T-helper 2 cell treated with Interferon-gamma antibody and Interleukin-4, amounts not matched to agents 100 ng/mL and 5 ng/mL, for 36 hours (primary cell): ENCODE results near the gene RPUSD4. TPM values are rescaled to one million over a fixed set of nuclear protein-coding genes. Genes with fewer than 3 reads are reported as not detected.

Experiments
- intact Hi-C: fragments of 100-400 bp; cut with micrococcal nuclease; formaldehyde crosslinking; loops from one replicate; pipeline ENCODE4 v1.15.1; 2023
- total RNA-seq: library from RNA; stranded (reverse); gene quantifications from 2 replicates; pipeline ENCODE4 v1.2.3, GENCODE V29; 2022

Gene RPUSD4
- total RNA-seq, 1 donor from 2014 or later: 36.3 TPM

DNA sequence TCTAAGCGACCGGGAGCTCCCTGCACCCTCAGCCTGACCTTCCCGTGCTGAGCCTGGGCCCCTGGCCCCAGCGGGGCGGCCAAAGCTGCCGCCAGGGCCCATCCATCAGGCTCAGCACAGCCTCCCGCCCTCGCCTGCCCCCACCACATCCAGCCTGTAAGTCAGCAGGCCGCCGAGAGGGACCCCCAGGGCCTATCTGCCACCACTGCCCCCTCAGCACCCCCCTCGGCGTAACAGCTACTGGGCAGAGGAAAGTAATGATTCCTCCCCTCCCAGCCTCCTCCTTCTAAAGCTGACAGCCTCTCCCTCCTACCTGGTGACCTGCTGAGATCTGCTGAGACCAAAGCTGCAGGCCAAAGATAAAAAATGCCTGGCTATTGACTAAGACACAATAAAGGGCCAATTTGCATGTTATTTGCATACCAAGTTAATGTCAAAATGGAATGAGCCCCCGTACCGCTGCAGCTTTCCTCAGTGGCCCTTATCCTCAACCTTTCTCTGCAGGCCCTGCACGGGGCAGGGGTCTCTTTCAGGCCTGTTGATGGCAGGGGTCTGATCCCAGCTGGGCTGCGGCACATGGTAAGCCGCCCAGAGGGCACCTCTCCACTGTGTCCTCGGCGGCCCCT is 51.6 kb downstream of the RPUSD4 start:
- intact Hi-C loops: no loop called here

GRCh38 chr11:126158054-126158791 is 53.2 kb downstream of the RPUSD4 start:
- intact Hi-C loops: no loop called here

GRCh38 chr11:126157326-126158030 is 54.0 kb downstream of the RPUSD4 start:
- intact Hi-C loops: no loop called here

DNA sequence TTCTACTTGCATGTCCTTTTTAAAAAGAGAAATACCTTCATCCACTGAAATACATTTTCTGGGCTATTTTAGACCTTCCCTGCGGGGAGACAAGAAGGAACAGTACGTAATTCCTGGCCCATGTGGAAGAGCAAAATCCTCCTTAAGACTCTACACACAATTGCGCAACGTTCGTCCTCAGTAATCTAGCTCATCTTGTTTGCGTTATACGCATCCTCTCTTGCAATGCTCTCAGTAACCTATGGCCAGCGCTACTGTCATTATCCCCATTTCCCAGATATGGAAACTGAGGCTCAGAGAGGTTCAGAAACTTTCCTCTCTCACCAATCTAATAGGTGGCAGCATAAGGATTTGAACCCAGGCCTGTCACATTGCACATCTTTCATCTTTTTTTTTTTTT is 54.6 kb downstream of the RPUSD4 start:
- intact Hi-C loops: no loop called here

DNA sequence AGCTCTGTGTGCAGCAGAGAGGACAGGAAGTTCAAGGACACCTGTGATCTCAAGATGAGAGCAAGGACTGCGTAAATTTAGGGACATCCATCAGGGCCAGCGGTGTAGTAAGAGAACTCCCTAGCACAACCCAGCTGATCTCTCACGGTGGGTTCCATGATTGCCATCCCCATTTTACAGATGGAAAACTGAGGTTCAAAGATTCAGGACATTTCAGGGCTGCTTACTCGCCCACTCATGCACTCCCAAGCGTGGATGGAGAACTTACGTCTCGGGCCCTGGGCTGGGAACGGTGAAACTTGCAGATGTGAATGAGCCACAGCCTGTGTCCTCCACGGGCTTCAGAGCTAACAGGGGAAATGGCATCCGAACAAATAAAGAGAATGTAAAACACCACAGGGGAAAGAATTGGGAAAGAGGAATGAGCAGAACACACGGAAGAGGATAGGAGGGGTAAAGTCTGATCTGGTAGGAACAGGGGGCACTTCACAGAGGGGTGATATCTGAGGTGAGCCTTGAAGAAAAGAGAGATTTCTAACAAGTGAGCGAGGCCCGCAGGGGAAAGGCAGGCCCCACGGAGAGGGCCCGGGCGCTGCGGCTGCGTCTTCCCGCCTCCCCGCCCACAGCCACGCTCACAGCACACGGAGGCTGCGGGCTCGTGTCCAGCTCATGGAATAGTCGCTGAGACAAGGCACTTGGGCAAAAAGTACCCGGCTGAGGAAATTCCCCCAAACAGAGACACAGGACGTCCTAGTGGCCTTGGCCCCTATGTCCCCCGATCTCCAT is 55.9 kb downstream of the RPUSD4 start:
- intact Hi-C loops: no loop called here

- intact Hi-C loops: no loop called here
Observed at GRCh38 chr11:126154691-126155090, 56.8 kb downstream of the RPUSD4 start.

DNA sequence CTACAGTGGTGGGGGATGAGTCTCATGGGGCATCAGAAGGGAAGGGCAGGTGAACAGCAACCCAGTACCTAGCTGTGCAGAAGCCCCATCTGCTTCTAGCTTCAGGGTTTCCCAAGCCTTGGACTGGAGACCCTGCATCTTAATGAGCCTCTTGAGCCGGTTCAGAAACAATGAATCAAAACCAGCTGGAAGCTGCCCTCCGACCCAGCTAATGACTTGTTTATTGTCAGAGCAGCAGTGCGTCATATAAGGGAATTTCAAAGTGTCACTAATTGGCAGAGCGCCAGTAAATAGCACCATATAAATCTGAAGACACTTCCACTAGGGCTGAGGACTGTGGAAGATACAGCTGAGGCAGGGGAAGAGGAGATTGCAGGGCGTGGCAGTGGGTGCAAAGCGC is 57.5 kb downstream of the RPUSD4 start:
- intact Hi-C loops: no loop called here

DNA sequence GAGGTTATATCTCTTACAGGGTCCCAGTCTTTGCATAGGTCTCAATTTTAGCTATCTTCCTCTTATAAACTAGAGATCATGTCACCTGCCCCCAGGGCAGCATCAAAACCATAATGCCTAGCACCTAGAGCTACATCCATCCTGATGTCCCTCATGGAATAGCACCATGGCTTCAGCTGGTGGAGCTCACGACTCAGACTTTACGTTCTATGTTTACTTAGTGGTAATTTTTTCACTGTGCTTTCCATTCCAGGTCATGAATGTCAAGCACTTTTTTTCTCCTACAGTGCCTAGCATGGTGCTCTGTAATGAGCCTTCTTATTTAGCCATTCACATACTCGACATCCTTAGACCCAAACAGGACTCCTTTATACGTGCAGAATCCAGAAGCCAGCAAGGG is 58.4 kb downstream of the RPUSD4 start:
- intact Hi-C loops: no loop called here

GRCh38 chr11:126152586-126152985 is 58.9 kb downstream of the RPUSD4 start:
- intact Hi-C loops: no loop called here

DNA sequence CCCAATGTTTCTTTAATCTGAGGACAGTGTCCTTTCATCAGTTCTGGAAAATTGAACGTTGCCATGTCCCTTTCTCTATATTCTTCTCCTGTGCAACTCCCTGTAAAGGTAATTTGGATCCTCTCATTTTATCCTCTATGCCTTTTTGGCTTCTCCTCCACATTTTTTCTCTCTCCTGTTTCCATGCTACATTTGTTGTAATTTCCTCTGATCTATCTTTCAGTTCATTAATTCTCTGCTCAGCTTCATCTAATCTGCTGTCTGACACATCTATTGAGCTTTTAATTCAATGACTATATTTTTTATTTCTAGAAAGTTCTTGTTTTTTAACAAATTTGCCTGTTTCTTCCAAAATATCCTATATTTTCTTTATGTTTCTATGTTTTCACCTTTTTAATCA is 59.3 kb downstream of the RPUSD4 start:
- intact Hi-C loops: no loop called here

Other genes starting within 250 kb of the RPUSD4 start
- 2.6 and 4.5 TPM in 2 replicates for gene CDON, start 148.8 kb downstream of the RPUSD4 start, total RNA-seq
- gene FAM118B, start 132 bp upstream of the RPUSD4 start, total RNA-seq: 11.8 and 12.1 TPM in 2 replicates
- gene SRPRA, start 57.2 kb upstream of the RPUSD4 start, total RNA-seq: 150 and 157 TPM in 2 replicates
- gene FOXRED1, start 57.5 kb upstream of the RPUSD4 start, total RNA-seq: 43.1 and 48.2 TPM in 2 replicates
- gene TIRAP, start 71.4 kb upstream of the RPUSD4 start, total RNA-seq: 14.8 and 17.6 TPM in 2 replicates
- gene DCPS, start 92.4 kb upstream of the RPUSD4 start, total RNA-seq: 38.8 and 43.9 TPM in 2 replicates
- 8.4 and 9.0 TPM in 2 replicates for gene ST3GAL4, start 144.0 kb upstream of the RPUSD4 start, total RNA-seq